Measurements from ENCODE around the gene CLPTM1. TPM values are rescaled to one million over a fixed set of nuclear protein-coding genes. Genes with fewer than 3 reads are reported as not detected.

The CLPTM1 gene
- polyA plus RNA-seq, 1 donor (not counting 4 experiments of a cell fraction or from before 2014, with no cell fraction given) = 44.6 TPM

GRCh38 chr19:44987148-44987675 is 32.0 kb downstream of the CLPTM1 start:
- Histone ChIP-seq H3K9me1 (ENCODE audit: control insufficient read depth, extremely low read depth, insufficient read depth, low read length) (no peaks in the 10 kb centered on the region), H3K9me3 (ENCODE audit: control insufficient read depth, low read depth, low read length) (no peaks in the 10 kb centered on the region), H3K4me1 (ENCODE audit: control insufficient read depth, extremely low read depth, insufficient read depth, low read length) (no peaks in the 10 kb centered on the region), H2AFZ (ENCODE audit: control insufficient read depth, low read length) (no peak overlapping the region), H4K20me1 (ENCODE audit: control insufficient read depth, extremely low read depth, insufficient read depth, low read length) (no peaks in the 10 kb centered on the region), H3K79me2 (ENCODE audit: control insufficient read depth, insufficient read depth, low read length) (no peaks in the 10 kb centered on the region), H3K27ac (ENCODE audit: control insufficient read depth, insufficient read depth, low read length) (no peak overlapping the region), H3K36me3 (ENCODE audit: control insufficient read depth in 2 of 2, extremely low read depth in 1 of 2, insufficient read depth in 2 of 2, low read length in 2 of 2) (peaks cover 28 to 30% of the 10 kb centered on the region in 2 experiments), H3K9ac (ENCODE audit: control insufficient read depth, extremely low read depth, insufficient read depth, low read length) (no peak overlapping the region), H3K27me3 (ENCODE audit: control insufficient read depth, extremely low read depth, insufficient read depth, low read length) (no peaks in the 10 kb centered on the region), H3K4me3 (ENCODE audit: control insufficient read depth in 2 of 3, extremely low read depth in 1 of 3, insufficient read depth in 2 of 3, low read depth in 1 of 3, low read length in 3 of 3) (no peak overlapping the region), H3K4me2 (ENCODE audit: control insufficient read depth, extremely low read depth, insufficient read depth, low read depth, low read length) (no peak overlapping the region)
- dilution Hi-C loops (cut with MboI; ENCODE audit: extremely low pct_ligation_motif_present, low sequenced_read_pairs) = no loop called here
- DNase-seq (ENCODE audit: low read depth, low spot score) (no peak), FAIRE-seq (no peak)
- TF ChIP-seq, protein P1, sequence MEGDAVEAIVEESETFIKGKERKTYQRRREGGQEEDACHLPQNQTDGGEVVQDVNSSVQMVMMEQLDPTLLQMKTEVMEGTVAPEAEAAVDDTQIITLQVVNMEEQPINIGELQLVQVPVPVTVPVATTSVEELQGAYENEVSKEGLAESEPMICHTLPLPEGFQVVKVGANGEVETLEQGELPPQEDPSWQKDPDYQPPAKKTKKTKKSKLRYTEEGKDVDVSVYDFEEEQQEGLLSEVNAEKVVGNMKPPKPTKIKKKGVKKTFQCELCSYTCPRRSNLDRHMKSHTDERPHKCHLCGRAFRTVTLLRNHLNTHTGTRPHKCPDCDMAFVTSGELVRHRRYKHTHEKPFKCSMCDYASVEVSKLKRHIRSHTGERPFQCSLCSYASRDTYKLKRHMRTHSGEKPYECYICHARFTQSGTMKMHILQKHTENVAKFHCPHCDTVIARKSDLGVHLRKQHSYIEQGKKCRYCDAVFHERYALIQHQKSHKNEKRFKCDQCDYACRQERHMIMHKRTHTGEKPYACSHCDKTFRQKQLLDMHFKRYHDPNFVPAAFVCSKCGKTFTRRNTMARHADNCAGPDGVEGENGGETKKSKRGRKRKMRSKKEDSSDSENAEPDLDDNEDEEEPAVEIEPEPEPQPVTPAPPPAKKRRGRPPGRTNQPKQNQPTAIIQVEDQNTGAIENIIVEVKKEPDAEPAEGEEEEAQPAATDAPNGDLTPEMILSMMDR (optimal IDR thresholded peaks at IDR 0.05 in 1 of 3, IDR thresholded peaks at IDR 0.05 in 1 of 3, conservative IDR thresholded peaks at IDR 0.05 in 1 of 3; ENCODE audit: extremely low read depth in 1 of 3, insufficient read depth in 2 of 3, low read length in 3 of 3) = no peak
- no peak for TF ChIP-seq EZH2 (IDR thresholded peaks at IDR 0.05; ENCODE audit: low read length)

DNA sequence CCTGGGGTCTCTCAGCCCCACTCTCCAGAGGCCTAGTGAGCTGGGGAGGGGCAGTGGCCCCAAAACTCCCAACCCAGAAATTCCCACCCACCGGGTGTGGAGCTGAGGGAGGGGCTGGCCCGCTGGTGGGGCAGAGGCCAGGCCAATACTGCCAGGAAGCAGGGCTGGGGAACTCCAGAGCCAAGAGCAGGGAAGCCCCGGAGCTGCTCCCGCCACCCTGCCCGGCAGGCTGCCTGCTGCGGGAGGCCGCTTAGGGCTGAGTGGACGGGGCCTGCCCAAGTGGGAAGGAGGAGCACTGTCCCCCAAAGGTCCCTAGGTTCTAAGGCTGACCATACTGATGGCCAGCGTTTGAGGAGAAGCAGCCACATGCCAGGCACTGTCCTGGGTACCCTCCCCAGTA is 33.1 kb downstream of the CLPTM1 start:
- H3K9me3 ChIP-seq (ENCODE audit: control insufficient read depth, low read depth, low read length) = no peaks in the 10 kb centered on the region
- dilution Hi-C loops (cut with MboI; ENCODE audit: extremely low pct_ligation_motif_present, low sequenced_read_pairs) = no loop called here
- no peak for DNase-seq (ENCODE audit: low read depth, low spot score)
- TF ChIP-seq, protein P1 (optimal IDR thresholded peaks at IDR 0.05 in 1 of 3, IDR thresholded peaks at IDR 0.05 in 1 of 3, conservative IDR thresholded peaks at IDR 0.05 in 1 of 3; ENCODE audit: extremely low read depth in 1 of 3, insufficient read depth in 2 of 3, low read length in 3 of 3) = no peak
- no peak for TF ChIP-seq EZH2 (IDR thresholded peaks at IDR 0.05; ENCODE audit: low read length)
- no peaks in the 10 kb centered on the region for H3K79me2 ChIP-seq (ENCODE audit: control insufficient read depth, insufficient read depth, low read length)
- no peaks in the 10 kb centered on the region for H3K4me1 ChIP-seq (ENCODE audit: control insufficient read depth, extremely low read depth, insufficient read depth, low read length)
- no peak overlapping the region for H3K27ac ChIP-seq (ENCODE audit: control insufficient read depth, insufficient read depth, low read length)
- H3K4me2 ChIP-seq (ENCODE audit: control insufficient read depth, extremely low read depth, insufficient read depth, low read depth, low read length) = no peak overlapping the region
- no peak overlapping the region for H3K9ac ChIP-seq (ENCODE audit: control insufficient read depth, extremely low read depth, insufficient read depth, low read length)
- no peaks in the 10 kb centered on the region for H3K9me1 ChIP-seq (ENCODE audit: control insufficient read depth, extremely low read depth, insufficient read depth, low read length)
- H2AFZ ChIP-seq (ENCODE audit: control insufficient read depth, low read length) = no peak overlapping the region
- peaks cover 29 to 35% of the 10 kb centered on the region in 2 experiments for H3K36me3 ChIP-seq (ENCODE audit: control insufficient read depth in 2 of 2, extremely low read depth in 1 of 2, insufficient read depth in 2 of 2, low read length in 2 of 2)
- no peak overlapping the region for H3K4me3 ChIP-seq (ENCODE audit: control insufficient read depth in 2 of 3, extremely low read depth in 1 of 3, insufficient read depth in 2 of 3, low read depth in 1 of 3, low read length in 3 of 3)
- no peaks in the 10 kb centered on the region for H4K20me1 ChIP-seq (ENCODE audit: control insufficient read depth, extremely low read depth, insufficient read depth, low read length)
- no peaks in the 10 kb centered on the region for H3K27me3 ChIP-seq (ENCODE audit: control insufficient read depth, extremely low read depth, insufficient read depth, low read length)
- FAIRE-seq = no peak

All from keratinocyte (primary cell).